ENCODE data around the gene ADPRS.

The ADPRS gene, protein sequence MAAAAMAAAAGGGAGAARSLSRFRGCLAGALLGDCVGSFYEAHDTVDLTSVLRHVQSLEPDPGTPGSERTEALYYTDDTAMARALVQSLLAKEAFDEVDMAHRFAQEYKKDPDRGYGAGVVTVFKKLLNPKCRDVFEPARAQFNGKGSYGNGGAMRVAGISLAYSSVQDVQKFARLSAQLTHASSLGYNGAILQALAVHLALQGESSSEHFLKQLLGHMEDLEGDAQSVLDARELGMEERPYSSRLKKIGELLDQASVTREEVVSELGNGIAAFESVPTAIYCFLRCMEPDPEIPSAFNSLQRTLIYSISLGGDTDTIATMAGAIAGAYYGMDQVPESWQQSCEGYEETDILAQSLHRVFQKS

DNA sequence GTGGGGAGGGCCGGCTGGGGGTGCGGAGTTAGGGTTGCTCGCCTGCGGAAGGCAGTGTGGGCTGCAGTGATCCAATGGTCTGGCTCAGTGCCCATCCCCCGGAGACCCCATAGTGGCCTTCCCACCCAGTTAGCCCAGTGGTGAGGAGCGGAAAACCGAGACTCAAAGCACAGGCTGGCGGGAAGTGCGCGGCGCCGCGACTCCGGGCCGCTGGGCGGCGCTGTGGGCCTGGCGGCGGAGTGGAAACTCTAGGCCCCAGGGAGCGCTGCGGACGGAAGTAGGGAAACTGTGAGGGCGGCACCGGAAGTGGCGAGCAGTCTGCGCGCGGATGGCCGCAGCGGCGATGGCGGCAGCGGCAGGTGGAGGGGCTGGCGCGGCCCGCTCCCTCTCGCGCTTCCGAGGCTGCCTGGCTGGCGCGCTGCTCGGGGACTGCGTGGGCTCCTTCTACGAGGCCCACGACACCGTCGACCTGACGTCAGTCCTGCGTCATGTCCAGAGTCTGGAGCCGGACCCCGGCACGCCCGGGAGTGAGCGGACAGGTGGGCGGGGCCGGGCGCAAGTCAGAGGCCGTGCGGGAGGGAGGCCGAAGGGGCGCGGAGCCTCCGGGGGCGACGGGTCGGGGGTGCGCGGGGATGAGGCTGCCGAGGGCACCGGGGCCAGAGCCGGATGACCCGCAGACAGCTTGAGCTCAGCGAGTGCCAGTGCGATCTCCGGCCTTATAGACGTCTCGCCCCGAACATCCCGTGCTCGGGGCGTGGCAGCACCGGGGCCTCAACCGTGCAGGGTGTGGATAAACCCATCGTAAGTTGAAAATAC, at the start of gene ADPRS:
ADPRS (plus strand) TSS at position 316 of the 816 bp plus-strand sequence; CDS start at position 329, 13 bp downstream.
- DNase-seq = peak; percentile 82

- no peak for DNase-seq
These were observed 48.5 kb upstream of the ADPRS start for GRCh38 chr1:36040238-36040637.

DNA sequence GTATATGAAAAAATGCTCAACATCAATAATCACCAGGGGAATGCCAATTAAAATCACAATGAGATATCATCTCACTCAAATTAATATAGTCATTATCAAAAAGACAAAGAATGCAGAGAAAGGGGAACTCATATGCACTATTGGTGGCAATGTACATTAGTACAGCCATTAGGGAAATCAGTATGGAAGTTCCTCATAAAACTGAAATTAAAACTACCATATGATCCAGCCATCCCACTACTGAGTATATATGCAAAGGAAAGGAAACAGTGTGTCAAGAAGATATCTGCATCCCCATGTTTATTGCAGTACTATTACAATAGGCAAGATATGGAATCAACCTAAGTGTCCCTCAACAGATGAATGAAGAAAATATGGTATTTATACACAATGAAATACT, 36.9 kb upstream of the ADPRS start:
- DNase-seq = no peak

DNA sequence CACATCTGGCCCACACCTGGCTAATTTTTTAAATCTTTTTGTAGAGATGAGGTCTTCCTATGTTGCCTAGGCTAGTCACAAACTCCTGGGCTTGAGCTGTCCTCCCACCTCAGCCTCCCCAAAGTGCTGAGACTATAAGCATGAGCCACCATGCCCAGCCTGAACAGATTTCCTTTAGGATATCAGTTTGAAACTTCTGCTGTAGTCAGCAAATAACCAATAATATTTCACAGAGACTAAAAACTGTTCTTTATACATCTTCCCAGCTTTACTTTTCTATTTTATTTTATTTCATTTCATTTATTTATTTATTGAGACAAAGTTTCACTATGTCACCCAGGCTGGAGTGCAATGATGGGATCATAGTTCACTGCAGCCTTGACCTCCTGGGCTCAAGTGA, 34.7 kb upstream of the ADPRS start:
- DNase-seq = no peak

- no peak for DNase-seq
These were observed 33.0 kb upstream of the ADPRS start for GRCh38 chr1:36055706-36056105.

- DNase-seq = no peak
These were observed 26.4 kb upstream of the ADPRS start for GRCh38 chr1:36062315-36062714.

DNA sequence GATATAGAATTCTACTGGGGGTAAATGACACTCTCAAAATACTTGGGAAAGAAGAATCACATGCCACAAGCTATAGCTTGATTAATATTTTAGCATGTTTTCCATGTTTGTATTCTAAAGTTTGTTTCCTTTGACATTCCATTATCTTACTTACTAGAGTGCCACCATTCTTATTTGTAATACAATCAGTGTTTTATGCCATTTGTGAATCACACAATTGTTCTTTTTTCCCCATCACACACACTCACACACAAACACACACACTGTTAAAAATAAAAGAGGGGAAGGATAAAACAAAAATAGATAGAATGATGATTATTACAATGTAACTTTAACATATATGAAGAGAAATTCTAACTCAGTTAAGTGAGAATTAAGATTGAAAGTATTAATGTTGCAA, 20.8 kb upstream of the ADPRS start:
- DNase-seq = no peak

DNA sequence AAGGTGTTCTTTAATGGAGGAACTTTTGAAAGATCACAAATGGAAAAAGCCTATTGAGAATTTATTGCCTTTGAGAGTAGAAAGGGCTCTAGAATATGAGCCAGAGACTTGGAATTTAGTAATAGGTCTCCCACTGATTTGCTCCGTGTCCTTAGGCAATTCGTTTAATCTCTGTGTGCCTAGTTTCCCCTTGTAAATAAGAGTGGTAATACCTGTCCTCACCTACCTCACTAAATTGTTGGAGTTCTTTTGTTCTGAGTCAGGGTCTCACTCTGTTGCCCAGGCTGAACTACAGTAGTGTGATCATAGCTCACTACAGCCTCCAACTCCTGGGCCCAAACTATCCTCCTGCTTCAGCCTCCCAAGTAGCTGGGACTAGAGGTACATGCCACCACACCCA, 19.8 kb upstream of the ADPRS start:
- peak; percentile 26 for DNase-seq

DNA sequence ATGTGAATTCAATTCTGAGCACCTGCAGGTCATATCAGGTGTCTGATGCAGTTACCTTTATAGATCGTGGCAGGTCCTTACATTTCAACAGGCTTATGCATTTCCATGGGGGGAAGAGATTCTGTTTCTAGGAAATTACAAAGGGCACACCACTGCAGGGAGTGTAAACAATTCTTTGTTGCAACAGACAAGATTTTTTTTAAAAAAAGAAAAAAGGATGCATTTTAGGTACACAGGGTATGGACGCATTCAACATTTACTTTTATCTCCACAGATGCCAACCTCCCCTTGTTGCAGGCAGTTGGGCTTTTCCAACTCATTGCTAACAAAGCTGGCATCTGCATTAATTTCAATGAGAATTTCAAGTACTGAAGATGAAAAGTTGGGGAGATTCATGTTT, 18.3 kb upstream of the ADPRS start:
- no peak for DNase-seq

DNA sequence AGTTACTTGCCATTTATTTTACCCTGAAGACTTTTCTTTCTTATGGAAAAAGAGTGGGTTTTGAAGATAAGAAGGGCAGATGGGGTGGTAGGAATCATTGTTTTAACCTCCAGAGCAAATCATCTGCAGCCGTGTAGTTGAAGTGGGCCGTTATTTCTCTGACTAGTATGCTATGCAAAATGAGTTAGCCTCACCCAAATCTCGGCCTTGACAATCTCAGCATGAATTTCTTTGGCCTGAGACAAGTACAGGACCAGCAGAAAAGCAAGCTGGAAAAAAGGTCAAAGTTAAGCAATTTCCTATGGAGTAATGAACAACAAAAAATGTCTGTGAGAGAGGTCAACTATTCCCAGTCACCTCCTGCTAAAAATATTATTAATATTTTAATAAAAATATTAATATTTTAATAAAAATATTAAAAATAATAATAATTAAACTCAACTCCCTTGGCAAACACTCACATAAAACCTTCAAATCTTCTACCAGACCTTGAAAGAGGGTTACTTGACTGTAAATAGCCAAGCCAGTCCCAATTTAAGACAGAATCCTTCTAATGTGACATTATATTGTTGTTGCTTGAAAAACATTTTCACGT, 11.6 kb upstream of the ADPRS start:
- DNase-seq = no peak

- DNase-seq = peak; percentile 8
These were observed 8.5 kb upstream of the ADPRS start for GRCh38 chr1:36080236-36080635.

- DNase-seq = peak; percentile 76
These were observed 7.9 kb upstream of the ADPRS start for GRCh38 chr1:36080801-36081200.

DNA sequence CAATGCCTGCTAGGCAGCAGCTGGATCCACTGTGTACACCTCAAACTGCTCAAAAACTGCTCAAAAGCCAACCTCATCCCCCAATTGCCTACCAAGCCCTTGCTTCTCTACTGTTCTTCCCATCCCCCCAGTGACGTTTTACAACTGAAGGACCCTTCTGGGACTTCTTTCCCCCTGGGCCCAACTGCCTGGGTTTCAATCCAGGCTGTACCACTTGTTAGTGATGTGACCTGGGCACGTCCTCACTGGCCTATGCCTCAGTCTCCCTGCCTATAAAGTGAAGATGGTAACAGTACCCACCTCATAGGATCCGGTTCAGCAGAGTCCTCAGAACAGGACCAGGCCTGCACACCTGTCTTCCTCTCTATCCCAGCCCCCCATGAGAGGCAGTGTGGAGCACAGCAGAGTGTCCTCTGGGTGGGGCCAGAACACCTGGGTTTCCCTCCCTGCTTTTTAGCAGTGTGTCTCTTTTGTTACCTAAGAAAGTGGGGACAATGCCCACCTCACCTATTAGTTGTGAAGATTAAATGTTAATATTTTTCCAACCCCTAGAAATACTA, 6.7 kb upstream of the ADPRS start:
- no peak for DNase-seq

- DNase-seq = no peak
These were observed 5.5 kb upstream of the ADPRS start for GRCh38 chr1:36083219-36083618.

GRCh38 chr1:36083635-36084496, 4.8 kb upstream of the ADPRS start, which contains the start of gene TEKT2:
TSS of gene TEKT2 (plus strand) at chr1:36084094. CDS start at chr1:36084922, 828 bp downstream.
- DNase-seq = no peak

GRCh38 chr1:36084497-36085115, 4.1 kb upstream of the ADPRS start:
- no peak for DNase-seq

- DNase-seq = no peak
These were observed 3.6 kb upstream of the ADPRS start for GRCh38 chr1:36085126-36085525.

DNA sequence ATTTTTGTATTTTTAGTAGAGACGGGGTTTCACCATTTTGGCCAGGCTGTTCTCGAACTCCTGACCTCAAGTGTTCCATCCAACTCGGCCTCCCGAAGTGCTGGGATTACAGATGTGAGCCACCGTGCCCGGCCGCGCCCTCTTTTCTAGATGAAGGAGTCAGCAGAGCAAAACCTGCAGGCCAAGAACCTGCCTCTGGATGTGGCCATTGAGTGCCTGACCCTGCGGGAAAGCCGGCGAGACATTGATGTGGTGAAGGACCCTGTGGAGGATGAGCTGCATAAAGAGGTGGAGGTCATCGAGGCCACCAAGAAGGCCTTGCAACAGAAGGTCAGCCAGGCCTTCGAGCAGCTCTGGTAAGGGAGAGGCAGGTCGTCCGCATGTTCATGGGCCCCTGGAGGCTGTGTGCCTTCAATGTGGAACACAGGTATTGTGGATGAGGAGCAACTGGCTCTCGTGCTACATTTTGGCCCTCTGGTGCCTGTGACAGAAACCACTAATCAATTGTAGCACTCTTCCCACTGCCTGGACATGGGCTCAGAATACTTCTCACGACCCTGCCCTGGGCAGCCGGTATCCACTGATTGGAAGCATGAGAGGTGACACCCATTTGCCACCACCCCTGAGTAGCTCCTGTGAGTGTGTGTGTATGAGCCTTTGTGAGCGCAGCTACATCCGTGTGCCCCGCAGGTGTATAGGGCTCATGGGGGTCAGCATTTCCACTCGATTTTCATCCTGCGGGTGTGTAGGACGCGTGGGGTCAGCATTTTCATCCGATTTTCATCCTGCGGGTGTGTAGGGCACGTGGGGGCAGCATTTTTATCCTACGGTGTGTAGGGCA, 2.8 kb upstream of the ADPRS start:
- no peak for DNase-seq

DNA sequence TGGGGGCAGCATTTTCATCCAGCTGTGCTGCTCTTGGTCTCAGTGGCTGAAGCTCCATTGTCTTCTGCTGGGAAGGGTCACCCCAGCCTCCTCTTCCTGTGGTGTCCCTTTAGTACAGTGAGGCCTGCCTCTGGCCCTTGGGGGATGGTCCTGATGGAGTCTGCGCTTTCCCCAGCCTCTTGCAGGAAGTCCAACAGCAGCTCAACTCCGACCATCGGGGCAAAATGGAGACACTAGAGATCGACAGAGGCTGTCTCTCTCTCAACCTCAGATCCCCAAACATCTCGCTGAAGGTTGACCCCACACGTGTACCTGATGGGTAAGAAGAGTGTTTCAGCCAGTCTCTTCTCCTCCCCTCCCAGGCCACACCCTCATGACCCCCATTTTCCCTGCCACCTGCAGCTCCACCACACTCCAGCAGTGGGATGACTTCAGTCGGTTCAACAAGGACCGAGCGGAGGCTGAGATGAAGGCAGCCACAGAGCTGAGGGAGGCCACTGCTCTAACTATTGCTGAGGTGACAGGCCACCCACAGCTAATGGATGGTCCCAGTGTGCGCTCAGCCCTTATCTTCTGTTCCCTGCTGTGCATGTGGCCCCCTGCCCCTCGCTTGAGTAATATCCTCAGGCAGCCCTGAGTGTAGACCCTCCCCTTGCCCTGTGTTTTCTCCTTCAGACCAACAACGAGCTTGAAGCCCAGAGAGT, 2.0 kb upstream of the ADPRS start:
- DNase-seq = no peak

Data from NCI-H226 (cell line).